ENCODE measurements around the gene SLC35B1.

The SLC35B1 gene

DNA sequence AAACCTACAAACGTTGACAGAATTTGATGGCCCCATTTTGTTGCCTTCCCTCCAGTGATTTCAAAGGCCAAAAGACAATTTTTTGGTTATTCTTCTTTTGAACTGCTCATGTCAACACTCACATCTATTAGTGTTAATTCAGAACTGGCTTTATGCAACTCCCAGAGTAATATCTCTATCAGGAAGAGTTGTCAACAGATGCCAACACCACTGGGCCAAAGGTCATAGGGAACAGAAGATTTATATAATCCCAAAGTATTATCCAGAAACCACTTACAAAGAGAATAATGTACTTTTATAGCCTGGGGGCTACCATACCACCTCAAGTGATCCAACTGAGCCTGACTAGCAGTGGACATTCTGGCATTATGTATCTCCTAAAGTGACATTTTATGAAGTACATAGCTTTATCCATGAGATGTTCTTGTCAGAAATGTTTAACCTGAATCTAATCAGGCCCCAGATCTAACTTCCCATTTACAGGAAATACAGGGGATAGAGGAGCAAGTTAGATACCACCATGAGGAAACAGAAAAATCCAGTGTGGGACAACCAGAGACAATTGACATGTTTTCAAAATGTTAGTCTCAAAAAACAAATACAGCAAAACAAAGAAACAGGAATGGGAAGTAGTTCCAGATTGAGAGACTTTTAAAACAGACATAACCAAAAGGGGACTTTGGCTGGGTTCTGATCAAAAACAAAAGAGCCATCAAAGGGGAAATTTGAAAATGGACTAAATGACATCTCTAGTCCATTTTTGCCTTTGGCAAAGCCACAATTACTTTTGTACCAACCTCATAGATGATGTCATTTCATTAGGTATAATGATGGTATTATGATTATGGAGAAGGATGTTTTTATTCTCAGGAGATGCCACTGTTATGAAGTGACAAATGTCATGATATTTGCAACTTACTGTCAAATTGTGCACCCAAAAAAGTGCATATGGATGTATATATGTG lies 37.7 kb upstream of the SLC35B1 start:
- H3K36me3 ChIP-seq (replicated peaks; ENCODE audit: low read depth, low read length): no peaks in the 10 kb centered on the region
- no peaks in the 10 kb centered on the region for H3K9me3 ChIP-seq (ENCODE audit: insufficient read depth, low read length)
- H2AFZ ChIP-seq (ENCODE audit: low read depth, low read length): no peak overlapping the region
- no peaks in the 10 kb centered on the region for H3K79me2 ChIP-seq (ENCODE audit: low read length)
- no peak overlapping the region for H3K9ac ChIP-seq (ENCODE audit: low read length)
- no peak for TF ChIP-seq EZH2phosphoT487 (IDR thresholded peaks at IDR 0.05; ENCODE audit: low read depth)
- TF ChIP-seq, protein P1, sequence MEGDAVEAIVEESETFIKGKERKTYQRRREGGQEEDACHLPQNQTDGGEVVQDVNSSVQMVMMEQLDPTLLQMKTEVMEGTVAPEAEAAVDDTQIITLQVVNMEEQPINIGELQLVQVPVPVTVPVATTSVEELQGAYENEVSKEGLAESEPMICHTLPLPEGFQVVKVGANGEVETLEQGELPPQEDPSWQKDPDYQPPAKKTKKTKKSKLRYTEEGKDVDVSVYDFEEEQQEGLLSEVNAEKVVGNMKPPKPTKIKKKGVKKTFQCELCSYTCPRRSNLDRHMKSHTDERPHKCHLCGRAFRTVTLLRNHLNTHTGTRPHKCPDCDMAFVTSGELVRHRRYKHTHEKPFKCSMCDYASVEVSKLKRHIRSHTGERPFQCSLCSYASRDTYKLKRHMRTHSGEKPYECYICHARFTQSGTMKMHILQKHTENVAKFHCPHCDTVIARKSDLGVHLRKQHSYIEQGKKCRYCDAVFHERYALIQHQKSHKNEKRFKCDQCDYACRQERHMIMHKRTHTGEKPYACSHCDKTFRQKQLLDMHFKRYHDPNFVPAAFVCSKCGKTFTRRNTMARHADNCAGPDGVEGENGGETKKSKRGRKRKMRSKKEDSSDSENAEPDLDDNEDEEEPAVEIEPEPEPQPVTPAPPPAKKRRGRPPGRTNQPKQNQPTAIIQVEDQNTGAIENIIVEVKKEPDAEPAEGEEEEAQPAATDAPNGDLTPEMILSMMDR (IDR thresholded peaks at IDR 0.05; ENCODE audit: low read depth, low read length): no peak
- H3K4me1 ChIP-seq (ENCODE audit: low read length): peaks cover 62% of the 10 kb centered on the region
- H3K27ac ChIP-seq (ENCODE audit: low read length): no peak overlapping the region
- H3K4me2 ChIP-seq (ENCODE audit: low read length): no peak overlapping the region
- no peak overlapping the region for H3K4me3 ChIP-seq (ENCODE audit: low read length)
- no peaks in the 10 kb centered on the region for H3K27me3 ChIP-seq (ENCODE audit: low read depth, low read length)
- H4K20me1 ChIP-seq (ENCODE audit: insufficient read depth, low read length): peaks cover 13% of the 10 kb centered on the region; the same call in 1 of the 2 replicates

DNA sequence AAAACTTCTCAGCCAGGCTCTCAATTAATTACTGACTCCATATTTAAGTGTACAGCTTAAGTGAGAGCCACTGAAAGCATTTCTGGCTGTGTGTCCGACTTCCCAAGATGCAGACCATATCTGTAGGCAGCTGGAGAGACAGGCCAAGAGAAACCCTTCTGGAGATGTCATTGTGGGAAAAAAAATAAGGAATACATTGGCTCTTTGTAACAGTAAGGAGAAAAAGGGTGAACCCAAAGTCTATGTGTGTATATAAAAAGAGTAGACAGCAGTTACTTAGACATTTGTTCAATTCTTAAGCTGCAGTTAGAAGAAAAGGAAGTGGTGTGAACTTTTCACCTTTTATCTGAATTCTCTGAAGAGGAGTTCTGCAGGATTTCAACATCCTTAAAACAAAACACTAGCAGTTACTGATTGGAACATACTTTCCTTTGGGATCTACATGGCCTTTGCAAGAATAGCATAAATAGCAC lies 34.4 kb upstream of the SLC35B1 start:
- peak overlapping the region; percentile 47; the same call in 1 of the 2 replicates for H3K4me3 ChIP-seq (ENCODE audit: low read length)
- H3K79me2 ChIP-seq (ENCODE audit: low read length): no peaks in the 10 kb centered on the region
- no peak overlapping the region for H3K27ac ChIP-seq (ENCODE audit: low read length)
- TF ChIP-seq, protein P1 (IDR thresholded peaks at IDR 0.05; ENCODE audit: low read depth, low read length): no peak
- TF ChIP-seq EZH2phosphoT487 (IDR thresholded peaks at IDR 0.05; ENCODE audit: low read depth): no peak
- peaks cover 10% of the 10 kb centered on the region; the same call in 1 of the 2 replicates for H4K20me1 ChIP-seq (ENCODE audit: insufficient read depth, low read length)
- peaks cover 6% of the 10 kb centered on the region; the same call in 1 of the 2 replicates for H3K9me3 ChIP-seq (ENCODE audit: insufficient read depth, low read length)
- H3K4me1 ChIP-seq (ENCODE audit: low read length): peaks cover 60% of the 10 kb centered on the region
- no peaks in the 10 kb centered on the region for H3K27me3 ChIP-seq (ENCODE audit: low read depth, low read length)
- no peak overlapping the region for H2AFZ ChIP-seq (ENCODE audit: low read depth, low read length)
- H3K36me3 ChIP-seq (replicated peaks; ENCODE audit: low read depth, low read length): no peaks in the 10 kb centered on the region
- H3K4me2 ChIP-seq (ENCODE audit: low read length): peak overlapping the region; percentile 73
- H3K9ac ChIP-seq (ENCODE audit: low read length): no peak overlapping the region

DNA sequence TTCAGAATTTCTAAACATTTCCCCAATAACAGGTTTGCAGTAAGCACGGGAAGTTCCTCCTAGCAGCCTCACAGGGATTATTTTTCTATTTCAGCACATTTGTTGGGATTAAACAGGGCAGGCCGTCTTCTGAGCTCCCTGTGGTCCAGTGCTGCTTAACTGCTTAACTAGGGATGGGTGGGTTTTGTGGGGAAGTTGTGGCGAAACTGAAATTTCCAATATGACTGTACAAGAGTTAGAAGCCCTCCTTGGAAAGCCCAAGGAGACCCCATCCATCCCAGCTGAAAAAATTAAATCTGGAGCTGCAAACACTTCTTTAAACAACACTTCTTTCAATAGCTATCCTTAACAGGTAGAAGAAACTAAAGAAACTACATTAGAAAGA lies 33.9 kb upstream of the SLC35B1 start:
- H4K20me1 ChIP-seq (ENCODE audit: insufficient read depth, low read length): peaks cover 10% of the 10 kb centered on the region; the same call in 1 of the 2 replicates
- peaks cover 55% of the 10 kb centered on the region for H3K4me1 ChIP-seq (ENCODE audit: low read length)
- H3K4me3 ChIP-seq (ENCODE audit: low read length): peak overlapping the region; percentile 47
- no peak overlapping the region for H2AFZ ChIP-seq (ENCODE audit: low read depth, low read length)
- no peaks in the 10 kb centered on the region for H3K27me3 ChIP-seq (ENCODE audit: low read depth, low read length)
- H3K9me3 ChIP-seq (ENCODE audit: insufficient read depth, low read length): peaks cover 6% of the 10 kb centered on the region; the same call in 1 of the 2 replicates
- no peak overlapping the region for H3K9ac ChIP-seq (ENCODE audit: low read length)
- H3K79me2 ChIP-seq (ENCODE audit: low read length): no peaks in the 10 kb centered on the region
- no peaks in the 10 kb centered on the region for H3K36me3 ChIP-seq (replicated peaks; ENCODE audit: low read depth, low read length)
- H3K27ac ChIP-seq (ENCODE audit: low read length): no peak overlapping the region
- TF ChIP-seq, protein P1 (IDR thresholded peaks at IDR 0.05; ENCODE audit: low read depth, low read length): no peak
- no peak for TF ChIP-seq EZH2phosphoT487 (IDR thresholded peaks at IDR 0.05; ENCODE audit: low read depth)
- H3K4me2 ChIP-seq (ENCODE audit: low read length): peak overlapping the region; percentile 73

DNA sequence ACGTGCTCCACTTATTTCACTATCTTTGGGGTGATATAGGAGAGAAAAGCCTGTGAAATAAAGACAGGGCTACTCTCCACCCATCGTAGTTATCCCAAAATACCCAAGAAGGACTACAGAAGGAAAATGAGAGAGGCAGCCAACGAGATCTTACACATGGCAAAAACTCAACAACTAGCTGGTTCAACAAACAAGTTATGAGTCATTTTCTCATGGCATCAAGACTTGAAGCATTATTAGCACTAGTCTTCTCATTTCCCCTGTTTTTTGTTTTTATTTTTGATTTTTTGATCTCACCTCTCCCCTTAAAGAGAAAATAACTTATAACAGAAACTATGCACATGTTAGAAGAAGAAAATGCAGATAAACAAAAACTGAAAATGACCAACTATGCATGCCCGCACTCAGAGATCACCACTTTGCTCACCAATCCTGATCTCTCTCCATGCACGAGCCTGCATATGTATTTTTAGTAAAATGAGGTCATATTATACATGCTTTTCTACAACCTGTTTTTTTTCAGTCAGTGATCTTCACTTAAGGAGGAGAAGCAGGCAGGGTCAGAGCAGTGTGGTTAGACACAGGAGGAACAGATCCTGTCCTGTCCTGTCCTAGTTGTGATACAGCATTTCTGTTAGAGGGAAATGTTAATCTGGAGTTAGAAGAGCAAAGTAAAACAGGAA lies 33.4 kb upstream of the SLC35B1 start:
- no peak overlapping the region for H3K27ac ChIP-seq (ENCODE audit: low read length)
- peaks cover 10% of the 10 kb centered on the region; the same call in 1 of the 2 replicates for H4K20me1 ChIP-seq (ENCODE audit: insufficient read depth, low read length)
- TF ChIP-seq EZH2phosphoT487 (IDR thresholded peaks at IDR 0.05; ENCODE audit: low read depth): no peak
- TF ChIP-seq, protein P1 (IDR thresholded peaks at IDR 0.05; ENCODE audit: low read depth, low read length): no peak
- H2AFZ ChIP-seq (ENCODE audit: low read depth, low read length): no peak overlapping the region
- H3K27me3 ChIP-seq (ENCODE audit: low read depth, low read length): no peaks in the 10 kb centered on the region
- peaks cover 6% of the 10 kb centered on the region; the same call in 1 of the 2 replicates for H3K9me3 ChIP-seq (ENCODE audit: insufficient read depth, low read length)
- peaks cover 49% of the 10 kb centered on the region for H3K4me1 ChIP-seq (ENCODE audit: low read length)
- H3K36me3 ChIP-seq (replicated peaks; ENCODE audit: low read depth, low read length): no peaks in the 10 kb centered on the region
- no peaks in the 10 kb centered on the region for H3K79me2 ChIP-seq (ENCODE audit: low read length)
- H3K9ac ChIP-seq (ENCODE audit: low read length): no peak overlapping the region
- peak overlapping the region; percentile 73 for H3K4me2 ChIP-seq (ENCODE audit: low read length)
- peak overlapping the region; percentile 47 for H3K4me3 ChIP-seq (ENCODE audit: low read length)
